Kidney (tissue), 14 donors: ENCODE measurements around the gene CABP4. TPM values are rescaled to one million over a fixed set of nuclear protein-coding genes. Genes with fewer than 3 reads are reported as not detected.

Experiments
- DNase-seq, 5 donors: peaks; one replicate each; pipeline ENCODE4 v3.0.0-alpha.2; 2013 to 2020
- FAIRE-seq: peaks from 2 replicates; lab custom pipeline; 2012; peaks lifted over from hg19 to GRCh38; lab: Jason Lieb, UNC
- H3K27ac ChIP-seq, 2 donors: one replicate each; pipeline ENCODE4 v1.7.0; 2013; ENCODE audit warnings: low read depth in 2 of 2, low read length in 2 of 2, inconsistent platforms in 1 of 2
- H3K27me3 ChIP-seq: one replicate; pipeline ENCODE4 v1.7.1; 2013; ENCODE audit warnings: low read length, inconsistent platforms; ENCODE audit not compliant: control insufficient read depth, insufficient read depth
- H3K36me3 ChIP-seq, 3 donors: one replicate each; pipeline versions ENCODE4 v1.7.0 to v1.7.1; 2013; ENCODE audit warnings: low read length in 3 of 3, control low read depth in 1 of 3, inconsistent platforms in 1 of 3; ENCODE audit not compliant: insufficient read depth in 3 of 3, control insufficient read depth in 2 of 3
- H3K4me1 ChIP-seq, 3 donors: one replicate each; pipeline versions ENCODE4 v1.7.0 to v1.7.1; 2013; ENCODE audit warnings: low read length in 3 of 3, inconsistent platforms in 1 of 3, low read depth in 1 of 3; ENCODE audit not compliant: control insufficient read depth in 2 of 3, insufficient read depth in 2 of 3
- H3K4me3 ChIP-seq, 3 donors: one replicate each; pipeline versions ENCODE4 v1.7.0 to v1.8.1; 2013; ENCODE audit warnings: low read length in 3 of 3, control low read depth in 1 of 3, inconsistent platforms in 1 of 3
- H3K9ac ChIP-seq, 3 donors: one replicate each; pipeline versions ENCODE4 v1.7.0 to v1.7.1; 2013; ENCODE audit warnings: low read length in 3 of 3, control low read depth in 1 of 3, inconsistent platforms in 1 of 3
- H3K9me3 ChIP-seq, 3 donors: one replicate each; pipeline versions ENCODE4 v1.7.0 to v1.7.1; 2013; ENCODE audit warnings: low read length in 3 of 3, control low read depth in 1 of 3, inconsistent platforms in 1 of 3; ENCODE audit not compliant: control insufficient read depth in 2 of 3, insufficient read depth in 1 of 3
- intact Hi-C: fragments of 100-400 bp; cut with DNase I; formaldehyde crosslinking; loops from one replicate; pipeline ENCODE4 v1.11.1; 2022
- polyA plus RNA-seq: library from polyadenylated mRNA; stranded (reverse); fragments of 350-450 nt; fragmentation: Illumina TruSeq; extraction: RNeasy Lipid Tissue Mini Kit (QIAGEN cat#74804); gene quantifications from one replicate; pipeline ENCODE4 v1.2.3, GENCODE V29; 2014; ENCODE audit warnings: low read depth, low replicate concordance; ENCODE audit not compliant: insufficient read depth
- total RNA-seq: library from RNA; stranded (reverse); fragmentation: NEBNext Ultra II Directional; extraction: Animal tissue kit (Norgen Biotek cat#: 25700); gene quantifications from one replicate; pipeline ENCODE4 v1.2.1, GENCODE V29; 2021
- TF ChIP-seq, protein P1 (sequence below): IDR thresholded peaks from 3 replicates; pipeline ENCODE4 v1.5.1; 2012; ENCODE audit warnings: mild to moderate bottlenecking, moderate library complexity, borderline replicate concordance; ENCODE audit not compliant: insufficient read depth; ENCODE audit errors: extremely low read depth
- donor health status: control.
- donor health status: control.
- donor health status: control.
- donor health status: control.
- donor health status: control.
- donor health status: DM: yes; HTN: yes; CAD: no.
- donor health status: Normal renal cell carcinoma (clear cell type).

Gene CABP4
- total and polyA plus RNA-seq, 2 donors from 2014 or later, result 0.49 to 3.1 TPM

- peaks cover 0 to 4% (median 0%) of the 10 kb centered on the region in 3 donors for H3K4me1 ChIP-seq
- no peak overlapping the region for H3K27ac ChIP-seq
- no peak overlapping the region for H3K9ac ChIP-seq
- intact Hi-C loops, result no loop called here
- no peak overlapping the region for H3K4me3 ChIP-seq
- H3K27me3 ChIP-seq, result no peaks in the 10 kb centered on the region
- peak in 1 of 5 donors; percentile 78 for DNase-seq
- peaks cover 0 to 9% (median 7%) of the 10 kb centered on the region in 3 donors for H3K36me3 ChIP-seq
- H3K9me3 ChIP-seq, result no peaks in the 10 kb centered on the region
- TF ChIP-seq, protein P1, sequence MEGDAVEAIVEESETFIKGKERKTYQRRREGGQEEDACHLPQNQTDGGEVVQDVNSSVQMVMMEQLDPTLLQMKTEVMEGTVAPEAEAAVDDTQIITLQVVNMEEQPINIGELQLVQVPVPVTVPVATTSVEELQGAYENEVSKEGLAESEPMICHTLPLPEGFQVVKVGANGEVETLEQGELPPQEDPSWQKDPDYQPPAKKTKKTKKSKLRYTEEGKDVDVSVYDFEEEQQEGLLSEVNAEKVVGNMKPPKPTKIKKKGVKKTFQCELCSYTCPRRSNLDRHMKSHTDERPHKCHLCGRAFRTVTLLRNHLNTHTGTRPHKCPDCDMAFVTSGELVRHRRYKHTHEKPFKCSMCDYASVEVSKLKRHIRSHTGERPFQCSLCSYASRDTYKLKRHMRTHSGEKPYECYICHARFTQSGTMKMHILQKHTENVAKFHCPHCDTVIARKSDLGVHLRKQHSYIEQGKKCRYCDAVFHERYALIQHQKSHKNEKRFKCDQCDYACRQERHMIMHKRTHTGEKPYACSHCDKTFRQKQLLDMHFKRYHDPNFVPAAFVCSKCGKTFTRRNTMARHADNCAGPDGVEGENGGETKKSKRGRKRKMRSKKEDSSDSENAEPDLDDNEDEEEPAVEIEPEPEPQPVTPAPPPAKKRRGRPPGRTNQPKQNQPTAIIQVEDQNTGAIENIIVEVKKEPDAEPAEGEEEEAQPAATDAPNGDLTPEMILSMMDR, result no peak
- FAIRE-seq, result no peak
Measured at GRCh38 chr11:67436459-67437081, 18.6 kb upstream of the CABP4 start.

- peak in 1 of 5 donors; percentile 85 for DNase-seq
- Histone ChIP-seq H3K36me3 (peaks cover 0 to 9% (median 4%) of the 10 kb centered on the region in 3 donors), H3K4me3 (no peak within 1 kb of the TSS), H3K27ac (no peak within 1 kb of the TSS), H3K9ac (no peak within 1 kb of the TSS), H3K4me1 (peaks cover 0 to 8% (median 0%) of the 10 kb centered on the region in 3 donors), H3K27me3 (no peaks in the 10 kb centered on the region), H3K9me3 (no peaks in the 10 kb centered on the region)
- TF ChIP-seq, protein P1, result no peak
- FAIRE-seq, result no peak
- intact Hi-C loops, result no loop called here
Measured at GRCh38 chr11:67437082-67437808, 17.9 kb upstream of the CABP4 start, which contains the start of gene PTPRCAP. PTPRCAP (minus strand) TSS chr11:67437682; CDS start chr11:67437619, 63 bp downstream.

- DNase-seq (no peak), FAIRE-seq (no peak)
- H3K27me3 ChIP-seq, result no peaks in the 10 kb centered on the region
- no peak overlapping the region for H3K9ac ChIP-seq
- no peak overlapping the region for H3K27ac ChIP-seq
- intact Hi-C loops, result no loop called here
- no peaks in the 10 kb centered on the region for H3K9me3 ChIP-seq
- H3K4me3 ChIP-seq, result no peak overlapping the region
- peaks cover 0 to 14% (median 0%) of the 10 kb centered on the region in 3 donors for H3K4me1 ChIP-seq
- H3K36me3 ChIP-seq, result peaks cover 0 to 9% (median 2%) of the 10 kb centered on the region in 3 donors
- TF ChIP-seq, protein P1, result no peak
Measured at GRCh38 chr11:67437809-67438157, 17.4 kb upstream of the CABP4 start.
